Measurements from ENCODE around the gene ARHGAP27. TPM values are rescaled to one million over a fixed set of nuclear protein-coding genes. Genes with fewer than 3 reads are reported as not detected.

The ARHGAP27 gene
- total and polyA plus RNA-seq, 2 of the 13 experiments (the other 11 are each of a cell fraction or from before 2014, with no cell fraction given), result 15.5 to 18.9 TPM

- FAIRE-seq, result no peak
- no peak overlapping the region for H2AFZ ChIP-seq (ENCODE audit: low read length)
- ChIA-PET CTCF (ENCODE audit: low intra/inter-chr PET ratio, low total read pairs) (interaction anchor here (1.1 kb wide), 2 partner anchors 32 to 35 kb away, joined by 3 read pairs; no protein-coding TSS in a partner anchor), POLR2A (interaction anchor here (1.3 to 2.0 kb wide), 3 partner anchors 13 to 32 kb away, joined by 3 to 4 read pairs (median 4); no protein-coding TSS in a partner anchor)
- H3K79me2 ChIP-seq (ENCODE audit: insufficient read depth, low read length), result no peaks in the 10 kb centered on the region
- in situ Hi-C loops (cut with HindIII; ENCODE audit: extremely low pct_ligation_motif_present, low pct_unique_long_range_greater_than_20kb), result no loop called here
- H4K20me1 ChIP-seq (ENCODE audit: insufficient read depth, low read length), result no peaks in the 10 kb centered on the region
- WGBS (ENCODE audit: low lambda C conversion rate), result 80% methylated on average over 5 of the region's 5 CpGs
- TF ChIP-seq ZNF329 (CRISPR knock-in tag; IDR thresholded peaks at IDR 0.05; ENCODE audit: low read depth), result no peak
- TF ChIP-seq AGO2 (optimal IDR thresholded peaks at IDR 0.05; ENCODE audit: low read depth, low read length), result peak; percentile 29
- TF ChIP-seq ZNF572 (CRISPR knock-in tag; IDR thresholded peaks at IDR 0.05), result 0 out of 2 replicates have a peak, but pooled peaks have one; percentile 29
- H3K4me2 ChIP-seq (ENCODE audit: low read depth, low read length), result no peak overlapping the region
- no peak overlapping the region for H3K4me3 ChIP-seq (replicated peaks in 1 of 3; ENCODE audit: insufficient read depth in 1 of 3, low read depth in 2 of 3, low read length in 3 of 3)
- no peaks in the 10 kb centered on the region for H3K9me3 ChIP-seq (ENCODE audit: low read length)
- no peak overlapping the region for H3K27ac ChIP-seq (ENCODE audit: extremely low read length, insufficient read depth, low read length)
- no TSS peak for BruUV-seq (replicated peaks)
- H3K36me3 ChIP-seq (replicated peaks in 1 of 2; ENCODE audit: control insufficient read depth in 1 of 2, insufficient read depth in 2 of 2, low read length in 2 of 2), result peaks cover 1 to 11% of the 10 kb centered on the region in 2 experiments; a peak in 3 of 5 replicates
- intact Hi-C loops (cut with micrococcal nuclease; ENCODE audit: unreplicated experiment), result no loop called here
- H3K9ac ChIP-seq (ENCODE audit: insufficient read depth, low read depth, low read length), result no peak overlapping the region
- DNase-seq (ENCODE audit: low spot score), result no peak
- H3K4me1 ChIP-seq (ENCODE audit: insufficient read depth, low read length), result peaks cover 7% of the 10 kb centered on the region; the same call in 1 of the 2 replicates
- peaks cover 0 to 17% of the 10 kb centered on the region in 2 experiments; a peak in 3 of 5 replicates for H3K27me3 ChIP-seq (ENCODE audit: control insufficient read depth in 1 of 2, insufficient read depth in 2 of 2, low read length in 2 of 2)
- no peak for ATAC-seq
Observed at GRCh38 chr17:45393411-45393810, 39.3 kb downstream of the ARHGAP27 start.

DNA sequence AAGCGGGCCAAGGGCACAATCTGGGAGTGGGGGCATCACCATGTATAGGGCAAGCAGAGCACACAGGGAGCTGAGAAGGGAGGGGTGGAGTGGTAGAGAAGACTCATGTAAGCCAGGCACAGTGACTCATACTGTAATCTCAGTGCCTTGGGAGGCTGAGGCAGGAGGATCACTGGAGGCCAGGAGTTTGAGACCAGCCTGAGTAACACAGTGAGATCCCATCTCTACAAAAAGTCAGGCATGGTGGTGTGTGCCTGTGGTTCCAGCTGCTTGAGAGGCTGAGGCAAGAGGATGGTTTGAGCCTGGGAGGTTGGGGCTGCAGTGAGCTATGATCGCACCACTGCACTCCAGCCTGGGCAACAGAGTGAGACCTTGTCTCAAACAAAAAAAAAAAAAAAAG is 40.8 kb downstream of the ARHGAP27 start:
- CTCF ChIA-PET (ENCODE audit: low intra/inter-chr PET ratio, low total read pairs), result no interaction called here
- POLR2A ChIA-PET, result interaction anchor here (1.5 kb wide), 1 partner anchor 15 kb away, joined by 4 read pairs; no protein-coding TSS in a partner anchor
- no peak overlapping the region for H3K4me2 ChIP-seq (ENCODE audit: low read depth, low read length)
- ATAC-seq (no peak), DNase-seq (ENCODE audit: low spot score) (no peak), FAIRE-seq (no peak)
- H3K4me1 ChIP-seq (ENCODE audit: insufficient read depth, low read length), result peaks cover 7% of the 10 kb centered on the region; the same call in 1 of the 2 replicates
- H3K27me3 ChIP-seq (ENCODE audit: control insufficient read depth in 1 of 2, insufficient read depth in 2 of 2, low read length in 2 of 2), result peaks cover 0 to 25% of the 10 kb centered on the region in 2 experiments; a peak in 3 of 5 replicates
- BruUV-seq (replicated peaks), result no TSS peak
- intact Hi-C loops (cut with micrococcal nuclease; ENCODE audit: unreplicated experiment), result no loop called here
- H3K9me3 ChIP-seq (ENCODE audit: low read length), result no peaks in the 10 kb centered on the region
- no peak overlapping the region for H3K9ac ChIP-seq (ENCODE audit: insufficient read depth, low read depth, low read length)
- TF ChIP-seq THAP9 (CRISPR knock-in tag; IDR thresholded peaks at IDR 0.05; ENCODE audit: borderline replicate concordance), result no peak
- TF ChIP-seq ZNF619 (CRISPR knock-in tag; IDR thresholded peaks at IDR 0.05), result no peak
- TF ChIP-seq ZNF251 (CRISPR knock-in tag; IDR thresholded peaks at IDR 0.05), result no peak
- TF ChIP-seq ZNF781 (CRISPR knock-in tag; IDR thresholded peaks at IDR 0.05; ENCODE audit: borderline replicate concordance, not compliant biosample characterization), result no peak
- TF ChIP-seq MAF1 (CRISPR knock-in tag; IDR thresholded peaks at IDR 0.05; ENCODE audit: borderline replicate concordance), result no peak
- TF ChIP-seq FOSL2 (CRISPR knock-in tag; IDR thresholded peaks at IDR 0.05), result 0 out of 2 replicates have a peak, but pooled peaks have one; percentile 6
- TF ChIP-seq MTA1 (CRISPR knock-in tag; IDR thresholded peaks at IDR 0.05; ENCODE audit: borderline replicate concordance), result no peak
- TF ChIP-seq SP2 (CRISPR knock-in tag; IDR thresholded peaks at IDR 0.05), result no peak
- no peak for TF ChIP-seq ZNF703 (CRISPR knock-in tag; IDR thresholded peaks at IDR 0.05; ENCODE audit: borderline replicate concordance)
- peak; percentile 82 for TF ChIP-seq ZNF770 (CRISPR knock-in tag; IDR thresholded peaks at IDR 0.05)
- H3K27ac ChIP-seq (ENCODE audit: extremely low read length, insufficient read depth, low read length), result no peak overlapping the region
- in situ Hi-C loops (cut with HindIII; ENCODE audit: extremely low pct_ligation_motif_present, low pct_unique_long_range_greater_than_20kb), result no loop called here
- no peak overlapping the region for H2AFZ ChIP-seq (ENCODE audit: low read length)
- no peaks in the 10 kb centered on the region for H4K20me1 ChIP-seq (ENCODE audit: insufficient read depth, low read length)
- H3K79me2 ChIP-seq (ENCODE audit: insufficient read depth, low read length), result no peaks in the 10 kb centered on the region
- peaks cover 0 to 1% of the 10 kb centered on the region in 2 experiments; a peak in 1 of 5 replicates for H3K36me3 ChIP-seq (replicated peaks in 1 of 2; ENCODE audit: control insufficient read depth in 1 of 2, insufficient read depth in 2 of 2, low read length in 2 of 2)
- 93% methylated on average over 2 of the region's 2 CpGs for WGBS (ENCODE audit: low lambda C conversion rate)
- H3K4me3 ChIP-seq (replicated peaks in 1 of 3; ENCODE audit: insufficient read depth in 1 of 3, low read depth in 2 of 3, low read length in 3 of 3), result no peak overlapping the region

Data from HepG2 (cell line).